ENCODE data around the gene MYH10.
"Not testable (repeated sequence)": the region's sequence is repeated elsewhere in the genome, so short reads cannot be mapped to it uniquely, and the experiment has no call there.

MYH10 gene

GRCh38 chr17:8542599-8543502, 87.7 kb downstream of the MYH10 start:
- peak; percentile 69 for DNase-seq

- DNase-seq, result not testable (repeated sequence)
These were observed 90.5 kb downstream of the MYH10 start for GRCh38 chr17:8539976-8540375.

- DNase-seq, result no peak
These were observed 92.8 kb downstream of the MYH10 start for GRCh38 chr17:8537734-8538133.

GRCh38 chr17:8534498-8535188, 95.9 kb downstream of the MYH10 start:
- no peak for DNase-seq

GRCh38 chr17:8532021-8532420, 98.5 kb downstream of the MYH10 start:
- peak; percentile 74 for DNase-seq

- no peak for DNase-seq
These were observed 107.9 kb downstream of the MYH10 start for GRCh38 chr17:8522577-8522976.

GRCh38 chr17:8520981-8521380, 109.5 kb downstream of the MYH10 start:
- DNase-seq, result no peak

GRCh38 chr17:8518850-8519249, 111.7 kb downstream of the MYH10 start:
- DNase-seq, result no peak

- no peak for DNase-seq
These were observed 112.2 kb downstream of the MYH10 start for GRCh38 chr17:8518326-8518725.

GRCh38 chr17:8514801-8515200, 115.7 kb downstream of the MYH10 start:
- no peak for DNase-seq

- no peak for DNase-seq
These were observed 124.4 kb downstream of the MYH10 start for GRCh38 chr17:8506145-8506544.

- no peak for DNase-seq
These were observed 125.9 kb downstream of the MYH10 start for GRCh38 chr17:8504460-8505207.

- DNase-seq, result no peak
These were observed 126.7 kb downstream of the MYH10 start for GRCh38 chr17:8503807-8504206.

- no peak for DNase-seq
These were observed 127.2 kb downstream of the MYH10 start for GRCh38 chr17:8503368-8503767.

- DNase-seq, result no peak
These were observed 128.4 kb downstream of the MYH10 start for GRCh38 chr17:8502126-8502525.

GRCh38 chr17:8500609-8501008, 129.9 kb downstream of the MYH10 start:
- DNase-seq, result no peak

- no peak for DNase-seq
These were observed 130.9 kb downstream of the MYH10 start for GRCh38 chr17:8499614-8500013.

- no peak for DNase-seq
These were observed 131.4 kb downstream of the MYH10 start for GRCh38 chr17:8499171-8499570.

- DNase-seq, result no peak
These were observed 134.4 kb downstream of the MYH10 start for GRCh38 chr17:8496081-8496480.

- no peak for DNase-seq
These were observed 135.9 kb downstream of the MYH10 start for GRCh38 chr17:8494506-8495111.

GRCh38 chr17:8494021-8494420, 136.5 kb downstream of the MYH10 start:
- no peak for DNase-seq

GRCh38 chr17:8492121-8492520, 138.4 kb downstream of the MYH10 start:
- no peak for DNase-seq
